Measurements from ENCODE around the gene EMC10.
"Not testable (repeated sequence)": the region's sequence is repeated elsewhere in the genome, so short reads cannot be mapped to it uniquely, and the experiment has no call there.

The EMC10 gene

GRCh38 chr19:50453243-50453642, 23.1 kb upstream of the EMC10 start:
- no peak for DNase-seq

GRCh38 chr19:50455992-50456391, 20.3 kb upstream of the EMC10 start:
- no peak for DNase-seq

DNA sequence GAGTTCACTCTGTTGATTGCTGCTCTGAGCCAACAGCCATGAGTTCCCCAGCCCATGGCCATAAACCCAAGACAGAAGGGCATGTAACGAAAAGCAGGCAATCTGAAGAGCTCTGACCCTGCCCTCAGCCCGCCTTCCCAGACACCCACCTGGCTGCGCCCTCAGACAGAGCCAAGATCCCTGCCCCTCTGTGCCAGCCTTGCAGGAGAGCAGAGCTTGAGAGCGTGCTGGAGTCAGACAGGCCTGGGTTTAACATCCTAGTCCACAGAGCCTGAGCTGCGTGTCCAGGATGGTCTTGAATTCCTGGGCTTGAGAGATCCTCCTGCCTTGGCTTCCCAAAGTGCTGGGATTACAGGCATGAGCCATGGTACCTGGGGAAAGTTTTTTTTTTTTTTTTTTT, 19.0 kb upstream of the EMC10 start:
- DNase-seq, result no peak

DNA sequence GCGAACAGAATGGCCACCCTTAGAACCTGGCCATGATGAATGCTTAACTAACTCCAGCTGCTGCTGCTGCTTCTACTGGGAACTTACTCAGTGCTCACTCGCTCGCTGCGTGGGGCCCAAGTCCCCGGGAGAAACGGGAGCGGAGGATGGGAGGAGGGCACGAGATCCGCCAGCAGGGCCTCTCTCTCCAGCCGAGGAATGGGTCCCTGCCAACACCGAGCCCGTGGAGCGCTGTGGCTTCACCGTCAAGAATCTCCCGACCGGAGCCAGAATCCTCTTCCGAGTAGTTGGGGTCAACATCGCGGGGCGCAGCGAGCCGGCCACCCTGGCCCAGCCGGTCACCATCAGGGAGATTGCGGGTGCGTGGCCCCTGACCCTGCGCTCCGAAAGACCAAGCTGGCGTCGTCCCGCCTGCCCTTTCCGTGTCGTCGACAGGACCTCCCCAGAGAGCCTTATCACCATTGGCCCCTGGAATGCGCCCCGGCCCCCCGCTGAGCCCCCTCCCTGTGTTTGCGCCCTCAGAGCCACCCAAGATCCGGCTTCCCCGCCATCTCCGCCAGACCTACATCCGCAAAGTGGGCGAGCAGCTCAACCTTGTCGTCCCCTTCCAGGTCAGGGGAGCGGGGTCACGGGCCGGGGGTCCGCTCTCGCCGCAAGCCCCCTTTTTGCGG, 17.8 kb upstream of the EMC10 start:
- DNase-seq, result no peak

DNA sequence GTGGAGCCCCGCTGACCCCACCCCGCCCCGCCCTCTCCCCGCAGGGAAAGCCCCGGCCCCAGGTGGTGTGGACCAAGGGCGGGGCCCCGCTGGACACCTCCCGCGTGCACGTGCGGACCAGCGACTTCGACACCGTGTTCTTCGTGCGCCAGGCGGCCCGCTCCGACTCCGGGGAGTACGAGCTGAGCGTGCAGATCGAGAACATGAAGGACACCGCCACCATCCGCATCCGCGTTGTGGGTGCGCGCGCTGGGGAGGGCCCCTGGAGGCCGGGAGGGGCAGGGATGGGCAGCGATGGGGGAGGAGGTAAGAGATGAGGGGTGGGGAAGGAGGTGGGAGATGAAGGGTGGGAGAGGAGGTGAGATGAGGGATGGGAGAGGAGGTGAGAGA, 17.2 kb upstream of the EMC10 start:
- no peak for DNase-seq

DNA sequence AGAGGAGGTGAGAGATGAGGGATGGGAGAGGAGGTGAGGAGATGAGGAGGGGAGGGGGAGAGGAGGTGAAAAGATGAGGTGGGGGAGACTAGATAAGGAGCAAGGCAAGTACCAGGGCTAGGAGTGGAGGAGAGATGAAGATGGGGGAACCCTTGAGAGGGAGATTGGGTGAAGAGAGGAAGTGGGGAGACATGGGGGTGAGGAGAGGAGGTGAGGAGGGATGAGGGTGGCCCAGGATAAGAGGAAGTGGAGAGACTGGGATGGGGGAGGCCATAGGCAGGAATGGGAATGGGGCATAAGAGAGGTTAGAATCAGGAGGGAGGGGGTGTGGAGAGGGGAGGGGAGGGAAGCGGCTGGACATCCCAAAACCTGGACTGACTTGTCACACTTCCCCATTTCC, 16.7 kb upstream of the EMC10 start:
- DNase-seq, result no peak

- peak; percentile 22 for DNase-seq
Observed at GRCh38 chr19:50460161-50460765, 16.0 kb upstream of the EMC10 start.

- DNase-seq, result peak; percentile 49
Observed at GRCh38 chr19:50461066-50461875, 15.0 kb upstream of the EMC10 start.

DNA sequence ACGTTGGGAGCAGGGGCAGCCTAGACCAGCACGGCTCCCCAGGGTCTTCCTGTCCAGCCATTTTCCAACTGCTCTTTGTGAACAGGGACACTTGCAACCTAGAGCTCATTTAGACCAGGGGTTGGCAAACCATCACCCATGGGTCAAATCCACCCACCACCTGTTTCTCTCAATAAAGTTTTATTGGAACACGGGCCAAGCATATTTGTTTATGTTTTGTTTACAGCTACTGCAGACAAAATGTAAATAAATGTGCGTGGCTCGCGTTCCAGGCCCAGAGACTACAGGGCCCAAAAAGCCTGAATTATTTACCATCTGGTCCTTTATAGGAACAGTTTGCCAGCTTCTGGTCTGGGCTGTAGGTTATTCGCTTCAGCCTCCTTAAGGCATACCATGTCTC, 13.3 kb upstream of the EMC10 start:
- DNase-seq, result no peak

DNA sequence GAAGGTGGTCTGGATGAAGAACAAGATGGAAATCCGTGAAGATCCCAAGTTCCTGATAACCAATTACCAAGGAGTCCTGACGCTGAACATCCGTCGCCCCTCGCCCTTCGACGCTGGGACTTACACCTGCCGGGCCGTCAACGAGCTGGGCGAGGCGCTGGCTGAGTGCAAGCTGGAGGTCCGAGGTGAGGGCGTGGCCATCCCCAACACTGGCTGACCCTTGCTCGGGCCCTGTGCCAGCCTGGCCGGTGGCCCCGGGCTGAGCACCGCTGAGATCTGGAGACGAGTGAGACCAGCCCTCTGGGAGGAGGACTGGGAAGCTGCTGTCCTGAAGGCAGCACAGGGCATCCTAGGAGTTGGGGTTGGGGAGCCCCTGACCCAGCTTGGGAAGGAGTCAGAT, 12.0 kb upstream of the EMC10 start:
- no peak for DNase-seq

DNA sequence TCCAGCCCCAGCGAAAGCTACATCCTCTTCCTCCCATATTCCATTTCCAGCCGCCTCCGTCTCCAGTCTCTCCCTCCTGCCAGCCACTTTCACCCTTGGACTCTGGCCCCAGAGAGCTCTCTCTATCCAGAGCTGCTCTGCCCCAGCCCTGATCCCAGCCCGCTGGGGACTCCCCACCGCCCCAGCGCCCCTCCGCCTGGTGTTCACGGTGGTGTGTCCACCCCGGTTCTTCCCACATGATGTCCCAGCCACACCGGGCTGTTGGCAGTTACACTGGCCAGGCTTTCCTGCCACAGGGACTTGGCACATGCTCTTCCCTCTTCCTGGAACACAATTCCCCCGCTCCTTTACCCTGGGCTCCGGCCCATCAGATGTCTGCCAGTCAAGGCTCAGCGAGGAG, 11.3 kb upstream of the EMC10 start:
- no peak for DNase-seq

- no peak for DNase-seq
Observed at GRCh38 chr19:50465986-50466705, 10.2 kb upstream of the EMC10 start.

DNA sequence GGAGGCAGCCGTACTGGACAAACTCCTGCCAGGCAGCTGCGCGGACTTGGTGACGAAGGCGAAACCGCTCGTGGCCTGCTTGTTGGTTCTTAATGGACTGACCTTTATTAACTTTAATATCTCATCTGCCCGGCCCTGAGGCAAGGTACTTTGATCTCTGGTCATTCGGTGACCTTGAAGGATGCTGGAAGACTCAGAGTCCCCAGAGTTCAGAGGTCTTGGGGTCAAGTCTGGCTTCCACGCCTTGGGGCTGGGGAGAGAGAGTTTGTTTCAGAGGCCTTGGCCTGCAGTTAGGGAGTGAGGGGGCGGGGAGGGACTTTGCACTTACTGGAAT, 9.6 kb upstream of the EMC10 start:
- no peak for DNase-seq

DNA sequence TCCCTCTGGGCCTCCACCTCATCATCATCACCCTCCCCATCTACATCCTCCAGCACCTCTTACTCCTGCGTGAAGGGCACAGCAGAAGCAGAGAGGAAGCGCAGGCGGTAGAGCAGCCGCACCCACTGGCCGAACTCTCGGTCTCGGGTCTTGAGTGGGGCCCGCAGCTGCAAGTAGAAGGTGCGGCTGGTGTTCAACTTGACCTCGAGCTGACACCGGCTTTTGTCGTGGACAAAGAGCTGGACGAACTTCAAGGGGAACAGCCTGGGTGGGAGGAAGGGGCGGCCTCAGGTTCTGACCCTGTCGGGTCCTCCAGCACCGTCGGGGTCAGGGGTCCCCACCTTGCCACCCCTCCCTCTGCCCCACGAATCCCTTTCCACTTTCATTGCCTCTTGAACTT, 8.7 kb upstream of the EMC10 start:
- no peak for DNase-seq

DNA sequence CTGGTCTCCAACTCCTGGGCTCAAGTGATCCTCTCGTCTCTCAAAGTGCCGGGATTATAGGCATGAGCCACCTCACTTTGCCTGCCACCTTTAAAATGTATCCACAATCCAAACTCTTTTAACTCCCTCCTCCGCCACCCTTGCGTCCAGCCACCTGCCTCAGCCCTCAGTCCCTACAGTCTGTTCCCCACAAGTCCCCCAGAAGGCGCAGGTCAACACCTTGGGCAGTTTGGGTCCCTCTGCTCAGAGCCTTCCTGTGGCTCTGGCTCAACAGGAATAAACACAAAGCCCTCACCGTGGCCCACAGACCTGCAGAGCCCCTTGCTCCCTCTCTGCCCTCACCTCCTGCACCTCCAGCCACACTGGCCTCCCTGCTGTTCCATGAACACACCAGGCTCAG, 7.5 kb upstream of the EMC10 start:
- no peak for DNase-seq

DNA sequence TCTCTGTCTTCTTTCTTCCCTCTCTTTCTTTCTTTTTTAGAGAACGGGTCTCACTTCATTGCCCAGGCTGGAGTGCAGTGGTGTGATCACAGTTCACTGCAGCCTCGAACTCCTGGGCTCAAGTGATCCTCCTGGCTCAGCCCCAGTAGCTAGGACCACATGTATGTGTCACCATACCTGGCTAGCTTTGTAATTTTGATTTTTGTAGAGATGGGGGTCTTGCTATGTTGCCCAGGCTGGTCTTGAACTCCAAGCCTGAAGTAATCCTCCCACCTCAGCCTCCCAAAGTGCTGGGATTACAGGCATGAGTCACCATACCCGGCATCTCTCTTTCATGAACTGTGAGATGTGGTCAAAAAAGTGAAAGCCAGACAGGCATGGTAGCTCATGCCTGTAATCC, 3.0 kb upstream of the EMC10 start:
- not testable (repeated sequence) for DNase-seq

GRCh38 chr19:50475101-50475568, 1.2 kb upstream of the EMC10 start:
- no peak for DNase-seq

GRCh38 chr19:50475736-50476223, 527 bp upstream of the EMC10 start:
- no peak for DNase-seq

GRCh38 chr19:50476907-50477238, 566 bp downstream of the EMC10 start:
- no peak for DNase-seq

- DNase-seq, result no peak
Observed at GRCh38 chr19:50477751-50478515, 1.6 kb downstream of the EMC10 start.

DNA sequence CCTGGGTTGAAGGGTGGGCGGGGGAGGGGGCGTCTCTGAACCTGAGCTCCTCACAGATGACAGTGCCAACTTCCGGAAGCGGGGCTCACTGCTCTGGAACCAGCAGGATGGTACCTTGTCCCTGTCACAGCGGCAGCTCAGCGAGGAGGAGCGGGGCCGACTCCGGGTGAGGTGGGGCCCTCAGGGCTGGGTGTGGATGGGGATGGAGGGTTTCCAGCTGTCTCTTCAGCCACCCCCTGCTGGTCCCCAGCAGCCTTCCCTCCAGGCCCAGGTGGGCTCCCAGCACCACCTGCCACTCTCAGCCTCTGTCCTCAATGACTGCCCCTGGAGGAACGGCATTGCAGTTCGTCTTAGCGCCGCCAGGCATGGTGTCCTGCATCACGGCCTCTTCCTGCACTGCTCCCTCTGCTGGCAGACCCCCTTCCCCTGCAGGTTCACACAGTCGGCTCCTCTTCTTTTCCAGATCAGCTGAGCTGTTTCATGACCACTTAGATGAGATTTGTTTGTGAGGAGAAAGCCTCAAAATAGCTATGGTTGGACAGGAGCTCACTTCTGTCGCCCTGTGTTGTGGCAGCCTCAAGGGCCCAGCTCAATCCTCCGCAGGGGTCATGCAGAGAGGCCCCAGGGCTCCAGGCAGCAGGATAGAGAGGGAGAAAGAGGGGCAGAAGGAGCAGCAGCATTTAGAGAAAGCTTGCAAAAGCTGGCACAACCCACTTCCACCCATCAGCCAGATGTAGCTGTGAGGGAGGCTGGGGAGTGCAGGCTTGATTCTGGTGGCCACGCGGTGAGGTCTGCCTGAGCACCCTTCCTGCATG, 2.8 kb downstream of the EMC10 start:
- no peak for DNase-seq

GRCh38 chr19:50479761-50480251, 3.5 kb downstream of the EMC10 start:
- no peak for DNase-seq
